ENCODE measurements around the gene XBP1. TPM values are rescaled to one million over a fixed set of nuclear protein-coding genes. Genes with fewer than 3 reads are reported as not detected.
"Not testable (repeated sequence)": the region's sequence is repeated elsewhere in the genome, so short reads cannot be mapped to it uniquely, and the experiment has no call there.

XBP1 gene
- total and polyA plus RNA-seq, 2 of the 4 experiments (the other 2 are of a cell fraction), result 95.0 to 223 TPM

DNA sequence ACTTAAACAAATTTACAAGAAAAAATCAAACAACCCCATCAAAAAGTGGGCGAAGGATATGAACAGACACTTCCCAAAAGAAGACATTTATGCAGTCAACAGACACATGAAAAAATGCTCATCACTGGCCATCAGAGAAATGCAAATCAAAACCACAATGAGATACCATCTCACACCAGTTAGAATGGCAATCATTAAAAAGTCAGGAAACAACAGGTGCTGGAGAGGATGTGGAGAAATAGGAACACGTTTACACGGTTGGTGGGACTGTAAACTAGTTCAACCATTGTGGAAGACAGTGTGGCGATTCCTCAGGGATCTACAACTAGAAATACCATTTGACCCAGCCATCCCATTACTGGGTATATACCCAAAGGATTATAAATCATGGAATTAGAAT lies 26.1 kb upstream of the XBP1 start:
- H3K4me3 ChIP-seq (ENCODE audit: insufficient read depth, low read depth, low read length); DNase-seq; dilution Hi-C loops (cut with HindIII; ENCODE audit: low sequenced_read_pairs, unreplicated experiment); H3K18ac ChIP-seq (ENCODE audit: low read depth, low read length); H4K8ac ChIP-seq (ENCODE audit: low read depth in 2 of 2, low read length in 2 of 2); H3K9me1 ChIP-seq (ENCODE audit: insufficient read depth, low read length); H2BK120ac ChIP-seq (ENCODE audit: low read depth, low read length); H4K91ac ChIP-seq (ENCODE audit: insufficient read depth, low read depth, low read length); H2BK20ac ChIP-seq (ENCODE audit: low read depth, low read length); H3K56ac ChIP-seq (ENCODE audit: extremely low read depth, insufficient read depth, low read length); H3K4me1 ChIP-seq (ENCODE audit: control insufficient read depth, insufficient read depth, low read length); BruUV-seq (replicated peaks); H3K79me1 ChIP-seq (ENCODE audit: low read depth in 1 of 2, low read length in 2 of 2); H3K36me3 ChIP-seq (ENCODE audit: control insufficient read depth, insufficient read depth, low read length); H3K27ac ChIP-seq (ENCODE audit: insufficient read depth, low read length); H3K14ac ChIP-seq (replicated peaks; ENCODE audit: low read depth, low read length); H4K20me1 ChIP-seq (ENCODE audit: insufficient read depth, low read length); H3K9me3 ChIP-seq (ENCODE audit: control insufficient read depth, insufficient read depth, low read length); H3K9ac ChIP-seq (ENCODE audit: low read depth, low read length); H4K5ac ChIP-seq (ENCODE audit: low read depth, low read length); H3K23ac ChIP-seq (ENCODE audit: low read depth, low read length); ATAC-seq (ENCODE audit: low read depth); H3K4ac ChIP-seq (ENCODE audit: low read depth, low read length); H2AK5ac ChIP-seq (ENCODE audit: low read depth, low read length); H2BK15ac ChIP-seq (ENCODE audit: low read depth, low read length); H2AFZ ChIP-seq (replicated peaks; ENCODE audit: low read length, poor library complexity); H3K4me2 ChIP-seq (ENCODE audit: low read depth, low read length); CTCF ChIA-PET; H2BK5ac ChIP-seq (ENCODE audit: low read depth, low read length, poor library complexity, severe bottlenecking); intact Hi-C loops (cut with micrococcal nuclease); H3K27me3 ChIP-seq (ENCODE audit: control insufficient read depth, insufficient read depth, low read length); POLR2A ChIA-PET (ENCODE audit: unreplicated experiment); H2AK9ac ChIP-seq (replicated peaks; ENCODE audit: low read depth, low read length, poor library complexity): not testable (repeated sequence)
- in situ Hi-C loops (cut with MboI; ENCODE audit: low sequenced_read_pairs), result loop anchor here (5.0 to 10.0 kb wide), 2 partner anchors 224 to 802 kb away; no protein-coding TSS in a partner anchor
- no CpG with 5 or more reads among the region's 4 CpGs for WGBS, 2 experiments (ENCODE audit: extremely low coverage in 2 of 2, insufficient read length in 1 of 2)

DNA sequence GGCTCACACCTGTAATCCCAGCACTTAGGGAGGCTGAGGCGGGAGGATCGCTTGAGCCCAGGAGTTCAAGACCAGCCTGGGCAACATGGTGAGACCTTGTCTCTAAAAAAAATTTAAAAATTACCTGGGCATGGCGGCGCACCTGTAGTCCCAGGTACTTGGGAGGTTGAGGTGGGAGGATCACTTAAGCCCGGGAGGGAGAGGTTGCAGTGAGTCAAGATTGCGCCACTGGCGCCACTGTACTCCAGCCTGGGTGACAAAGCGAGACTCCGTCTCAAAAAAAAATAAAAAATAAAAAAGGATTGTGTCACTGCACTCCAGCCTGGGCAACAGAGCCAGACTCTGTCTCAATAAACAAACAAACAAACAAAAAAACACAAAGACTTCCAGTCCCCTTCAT lies 24.1 kb upstream of the XBP1 start:
- POLR2A ChIA-PET (ENCODE audit: unreplicated experiment), result not testable (repeated sequence)
- WGBS, 2 experiments (ENCODE audit: extremely low coverage in 2 of 2, insufficient read length in 1 of 2), result 100% methylated on average over 4 of the region's 9 CpGs; no CpG with 5 or more reads in 1 of the 2 experiments

More for the DNA sequence above, 24.1 kb upstream of the XBP1 start:
- H3K36me3 ChIP-seq (ENCODE audit: control insufficient read depth, insufficient read depth, low read length); intact Hi-C loops (cut with micrococcal nuclease); H4K20me1 ChIP-seq (ENCODE audit: insufficient read depth, low read length); H3K14ac ChIP-seq (replicated peaks; ENCODE audit: low read depth, low read length); H2BK20ac ChIP-seq (ENCODE audit: low read depth, low read length); H2AK5ac ChIP-seq (ENCODE audit: low read depth, low read length); BruUV-seq (replicated peaks); dilution Hi-C loops (cut with HindIII; ENCODE audit: low sequenced_read_pairs, unreplicated experiment); H4K91ac ChIP-seq (ENCODE audit: insufficient read depth, low read depth, low read length); H4K8ac ChIP-seq (ENCODE audit: low read depth in 2 of 2, low read length in 2 of 2); H3K4ac ChIP-seq (ENCODE audit: low read depth, low read length); H3K4me2 ChIP-seq (ENCODE audit: low read depth, low read length); H2BK120ac ChIP-seq (ENCODE audit: low read depth, low read length); H3K9me1 ChIP-seq (ENCODE audit: insufficient read depth, low read length); CTCF ChIA-PET; H3K4me3 ChIP-seq (ENCODE audit: insufficient read depth, low read depth, low read length); DNase-seq; H3K27me3 ChIP-seq (ENCODE audit: control insufficient read depth, insufficient read depth, low read length); H3K9ac ChIP-seq (ENCODE audit: low read depth, low read length); H4K5ac ChIP-seq (ENCODE audit: low read depth, low read length); H3K23ac ChIP-seq (ENCODE audit: low read depth, low read length); H3K27ac ChIP-seq (ENCODE audit: insufficient read depth, low read length); H3K4me1 ChIP-seq (ENCODE audit: control insufficient read depth, insufficient read depth, low read length); H3K9me3 ChIP-seq (ENCODE audit: control insufficient read depth, insufficient read depth, low read length); H3K18ac ChIP-seq (ENCODE audit: low read depth, low read length); ATAC-seq (ENCODE audit: low read depth); H2AFZ ChIP-seq (replicated peaks; ENCODE audit: low read length, poor library complexity); H3K79me1 ChIP-seq (ENCODE audit: low read depth in 1 of 2, low read length in 2 of 2); H2BK5ac ChIP-seq (ENCODE audit: low read depth, low read length, poor library complexity, severe bottlenecking); H2AK9ac ChIP-seq (replicated peaks; ENCODE audit: low read depth, low read length, poor library complexity); H3K56ac ChIP-seq (ENCODE audit: extremely low read depth, insufficient read depth, low read length); H2BK15ac ChIP-seq (ENCODE audit: low read depth, low read length): not testable (repeated sequence)
- in situ Hi-C loops (cut with MboI; ENCODE audit: low sequenced_read_pairs), result loop anchor here (10.0 kb wide), 1 partner anchor 800 kb away; no protein-coding TSS in a partner anchor
